ENCODE measurements around the gene FBXL20. TPM values are rescaled to one million over a fixed set of nuclear protein-coding genes. Genes with fewer than 3 reads are reported as not detected.

FBXL20 gene
- polyA plus RNA-seq, 1 donor = 8.8 TPM

GRCh38 chr17:39221572-39221971, 179.9 kb downstream of the FBXL20 start:
- Histone ChIP-seq H3K36me3 (ENCODE audit: control insufficient read depth, insufficient read depth, low read length) (no peaks in the 10 kb centered on the region), H3K27me3 (ENCODE audit: control insufficient read depth, insufficient read depth, low read length) (peaks cover 69% of the 10 kb centered on the region), H3K9me3 (ENCODE audit: control insufficient read depth, low read depth, low read length) (no peaks in the 10 kb centered on the region), H3K4me3 (ENCODE audit: low read length) (no peak overlapping the region), H3K4me1 (ENCODE audit: control insufficient read depth, insufficient read depth, low read length) (peaks cover 2% of the 10 kb centered on the region), H3K27ac (ENCODE audit: low read length) (no peak overlapping the region)
- no CpG with 5 or more reads among the region's 6 CpGs for WGBS (ENCODE audit: insufficient coverage, low lambda C conversion rate)
- DNase-seq = no peak

DNA sequence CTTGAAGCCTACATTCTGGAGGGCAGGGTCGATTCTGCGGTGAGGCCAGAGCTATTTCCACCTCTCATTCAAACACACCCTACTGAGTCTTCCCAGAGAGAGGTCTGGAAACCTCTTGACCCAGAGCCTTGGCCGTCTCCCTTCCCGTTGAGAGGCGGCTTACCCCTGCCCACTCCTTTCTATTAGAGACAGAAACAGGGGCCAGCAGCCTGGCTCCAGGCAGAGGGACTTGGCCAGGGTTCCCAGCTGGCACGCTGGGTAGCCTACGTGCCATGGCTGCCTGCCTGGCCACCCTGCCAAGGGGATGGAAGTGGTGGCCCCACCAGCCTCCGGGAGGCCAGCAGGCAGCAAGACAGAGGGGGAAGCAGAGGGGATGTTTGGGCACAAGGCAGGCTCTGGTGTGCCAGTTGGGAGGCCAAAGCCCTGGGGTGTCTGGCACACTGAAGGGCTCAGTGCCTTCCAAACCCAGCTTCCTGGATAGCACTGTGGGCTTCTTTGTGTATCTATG, 181.7 kb downstream of the FBXL20 start:
- H3K27ac ChIP-seq (ENCODE audit: low read length) = no peak overlapping the region
- H3K9me3 ChIP-seq (ENCODE audit: control insufficient read depth, low read depth, low read length) = no peaks in the 10 kb centered on the region
- H3K4me1 ChIP-seq (ENCODE audit: control insufficient read depth, insufficient read depth, low read length) = peaks cover under 1% of the 10 kb centered on the region
- DNase-seq = no peak
- H3K27me3 ChIP-seq (ENCODE audit: control insufficient read depth, insufficient read depth, low read length) = peaks cover 64% of the 10 kb centered on the region
- WGBS (ENCODE audit: insufficient coverage, low lambda C conversion rate) = no CpG with 5 or more reads among the region's 8 CpGs
- no peak overlapping the region for H3K4me3 ChIP-seq (ENCODE audit: low read length)
- H3K36me3 ChIP-seq (ENCODE audit: control insufficient read depth, insufficient read depth, low read length) = no peaks in the 10 kb centered on the region

- no CpG with 5 or more reads among the region's 8 CpGs for WGBS (ENCODE audit: insufficient coverage, low lambda C conversion rate)
- Histone ChIP-seq H3K4me1 (ENCODE audit: control insufficient read depth, insufficient read depth, low read length) (no peaks in the 10 kb centered on the region), H3K4me3 (ENCODE audit: low read length) (no peak overlapping the region), H3K9me3 (ENCODE audit: control insufficient read depth, low read depth, low read length) (no peaks in the 10 kb centered on the region), H3K27me3 (ENCODE audit: control insufficient read depth, insufficient read depth, low read length) (peaks cover 62% of the 10 kb centered on the region), H3K36me3 (ENCODE audit: control insufficient read depth, insufficient read depth, low read length) (no peaks in the 10 kb centered on the region), H3K27ac (ENCODE audit: low read length) (no peak overlapping the region)
- DNase-seq = no peak
These were observed 182.5 kb downstream of the FBXL20 start for GRCh38 chr17:39218906-39219305.

DNA sequence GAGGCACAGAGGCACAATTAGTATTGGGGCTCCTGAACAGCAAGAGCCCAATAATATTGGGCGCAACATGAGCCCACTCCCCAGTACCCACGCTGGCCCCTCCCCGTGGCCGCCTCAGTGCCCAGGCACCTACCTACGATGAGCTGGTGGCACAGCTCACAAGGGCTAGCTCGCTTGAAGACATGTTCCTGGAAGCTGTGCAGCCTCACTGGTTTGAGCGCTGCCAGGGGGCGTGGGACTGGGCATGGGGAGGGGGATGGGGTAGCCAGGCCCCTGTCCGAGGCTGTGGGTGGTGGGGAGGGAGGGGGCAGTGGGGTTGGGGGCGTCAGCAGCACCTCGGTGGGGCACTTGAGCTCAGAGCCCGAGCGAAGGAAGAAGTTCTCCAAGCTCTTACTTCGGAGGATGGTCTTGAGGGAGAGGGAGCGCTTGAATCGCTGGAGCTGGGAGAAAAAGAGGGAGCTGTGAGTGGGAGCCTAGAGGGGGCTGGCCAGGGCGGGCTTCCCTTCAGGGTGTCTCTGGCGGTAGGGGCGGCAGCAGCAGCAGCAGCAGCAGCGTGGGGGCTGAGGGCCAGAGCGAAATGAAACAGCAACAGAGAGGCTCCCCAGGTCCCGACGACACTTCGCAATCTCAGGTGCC, 183.6 kb downstream of the FBXL20 start:
- no peak for DNase-seq
- H3K27me3 ChIP-seq (ENCODE audit: control insufficient read depth, insufficient read depth, low read length) = peaks cover 55% of the 10 kb centered on the region
- no peaks in the 10 kb centered on the region for H3K4me1 ChIP-seq (ENCODE audit: control insufficient read depth, insufficient read depth, low read length)
- no peak overlapping the region for H3K4me3 ChIP-seq (ENCODE audit: low read length)
- no CpG with 5 or more reads among the region's 24 CpGs for WGBS (ENCODE audit: insufficient coverage, low lambda C conversion rate)
- no peaks in the 10 kb centered on the region for H3K9me3 ChIP-seq (ENCODE audit: control insufficient read depth, low read depth, low read length)
- no peak overlapping the region for H3K27ac ChIP-seq (ENCODE audit: low read length)
- H3K36me3 ChIP-seq (ENCODE audit: control insufficient read depth, insufficient read depth, low read length) = no peaks in the 10 kb centered on the region

DNA sequence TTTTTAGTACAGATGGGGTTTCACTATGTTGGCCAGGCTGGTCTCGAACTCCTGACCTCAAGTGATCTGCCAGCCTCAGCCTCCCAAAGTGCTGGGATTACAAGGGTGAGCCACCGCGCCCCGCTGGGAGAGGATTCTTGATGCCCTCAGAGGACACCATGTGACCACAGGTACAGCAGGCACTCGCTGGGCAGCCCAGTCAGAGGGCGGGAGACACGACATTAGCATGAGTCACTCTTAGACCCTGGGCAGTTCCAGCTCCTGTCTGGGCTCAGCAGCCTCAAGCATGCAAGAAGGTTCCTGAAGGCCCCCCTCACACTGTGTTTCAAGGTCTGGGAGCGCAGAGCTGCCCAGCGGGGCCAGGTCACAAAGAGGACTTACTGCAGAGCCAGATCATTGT, 187.6 kb downstream of the FBXL20 start:
- DNase-seq = no peak
- Histone ChIP-seq H3K9me3 (ENCODE audit: control insufficient read depth, low read depth, low read length) (peaks cover 3% of the 10 kb centered on the region), H3K4me3 (ENCODE audit: low read length) (no peak overlapping the region), H3K27ac (ENCODE audit: low read length) (no peak overlapping the region), H3K27me3 (ENCODE audit: control insufficient read depth, insufficient read depth, low read length) (peaks cover 64% of the 10 kb centered on the region), H3K4me1 (ENCODE audit: control insufficient read depth, insufficient read depth, low read length) (peaks cover 13% of the 10 kb centered on the region), H3K36me3 (ENCODE audit: control insufficient read depth, insufficient read depth, low read length) (no peaks in the 10 kb centered on the region)
- WGBS (ENCODE audit: insufficient coverage, low lambda C conversion rate) = no CpG with 5 or more reads among the region's 9 CpGs

DNA sequence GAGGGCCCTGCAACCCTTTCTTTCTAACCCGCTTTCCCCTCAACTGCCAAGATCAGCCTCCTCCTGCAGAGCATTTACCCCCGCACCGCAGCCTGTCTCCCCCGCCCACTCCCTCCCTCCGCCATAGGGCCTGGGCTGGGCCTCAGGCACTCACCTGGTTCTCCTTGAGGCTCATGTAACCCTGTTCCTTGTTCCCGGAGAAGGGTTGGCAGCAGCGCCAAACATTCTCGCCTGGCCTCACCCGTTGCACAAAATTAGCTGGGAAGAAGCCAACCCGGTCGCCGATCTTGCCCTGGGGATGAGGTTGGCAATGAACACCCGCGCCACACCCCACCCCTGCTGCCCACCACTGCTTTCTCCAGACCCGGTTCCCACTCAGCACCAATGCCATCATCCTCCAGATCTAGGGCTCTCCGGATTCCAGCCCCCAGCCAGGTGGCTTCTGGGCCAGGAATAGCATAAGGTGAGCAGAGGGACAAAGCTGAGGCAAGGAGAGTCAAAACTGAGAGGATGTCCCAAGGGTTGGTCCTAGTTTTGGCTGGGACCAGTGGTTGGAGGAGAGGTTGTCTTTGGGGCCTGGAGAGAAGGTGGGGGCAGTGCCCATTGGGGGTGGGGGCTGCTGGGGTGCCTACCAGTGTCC, 188.5 kb downstream of the FBXL20 start:
- Histone ChIP-seq H3K36me3 (ENCODE audit: control insufficient read depth, insufficient read depth, low read length) (no peaks in the 10 kb centered on the region), H3K4me1 (ENCODE audit: control insufficient read depth, insufficient read depth, low read length) (peaks cover 13% of the 10 kb centered on the region), H3K4me3 (ENCODE audit: low read length) (no peak overlapping the region), H3K9me3 (ENCODE audit: control insufficient read depth, low read depth, low read length) (peaks cover 3% of the 10 kb centered on the region), H3K27me3 (ENCODE audit: control insufficient read depth, insufficient read depth, low read length) (peaks cover 65% of the 10 kb centered on the region), H3K27ac (ENCODE audit: low read length) (no peak overlapping the region)
- WGBS (ENCODE audit: insufficient coverage, low lambda C conversion rate) = no CpG with 5 or more reads among the region's 16 CpGs
- DNase-seq = no peak

- Histone ChIP-seq H3K27ac (ENCODE audit: low read length) (no peak overlapping the region), H3K4me3 (ENCODE audit: low read length) (no peak overlapping the region), H3K36me3 (ENCODE audit: control insufficient read depth, insufficient read depth, low read length) (no peaks in the 10 kb centered on the region), H3K9me3 (ENCODE audit: control insufficient read depth, low read depth, low read length) (peaks cover 3% of the 10 kb centered on the region), H3K27me3 (ENCODE audit: control insufficient read depth, insufficient read depth, low read length) (peaks cover 60% of the 10 kb centered on the region), H3K4me1 (ENCODE audit: control insufficient read depth, insufficient read depth, low read length) (peaks cover 13% of the 10 kb centered on the region)
- WGBS (ENCODE audit: insufficient coverage, low lambda C conversion rate) = no CpG with 5 or more reads among the region's 11 CpGs
- DNase-seq = no peak
These were observed 189.1 kb downstream of the FBXL20 start for GRCh38 chr17:39212195-39212810.

GRCh38 chr17:39210093-39210434, 191.4 kb downstream of the FBXL20 start:
- no peak for DNase-seq
- Histone ChIP-seq H3K4me3 (ENCODE audit: low read length) (peak overlapping the region; percentile 16), H3K27me3 (ENCODE audit: control insufficient read depth, insufficient read depth, low read length) (peaks cover 44% of the 10 kb centered on the region)

DNA sequence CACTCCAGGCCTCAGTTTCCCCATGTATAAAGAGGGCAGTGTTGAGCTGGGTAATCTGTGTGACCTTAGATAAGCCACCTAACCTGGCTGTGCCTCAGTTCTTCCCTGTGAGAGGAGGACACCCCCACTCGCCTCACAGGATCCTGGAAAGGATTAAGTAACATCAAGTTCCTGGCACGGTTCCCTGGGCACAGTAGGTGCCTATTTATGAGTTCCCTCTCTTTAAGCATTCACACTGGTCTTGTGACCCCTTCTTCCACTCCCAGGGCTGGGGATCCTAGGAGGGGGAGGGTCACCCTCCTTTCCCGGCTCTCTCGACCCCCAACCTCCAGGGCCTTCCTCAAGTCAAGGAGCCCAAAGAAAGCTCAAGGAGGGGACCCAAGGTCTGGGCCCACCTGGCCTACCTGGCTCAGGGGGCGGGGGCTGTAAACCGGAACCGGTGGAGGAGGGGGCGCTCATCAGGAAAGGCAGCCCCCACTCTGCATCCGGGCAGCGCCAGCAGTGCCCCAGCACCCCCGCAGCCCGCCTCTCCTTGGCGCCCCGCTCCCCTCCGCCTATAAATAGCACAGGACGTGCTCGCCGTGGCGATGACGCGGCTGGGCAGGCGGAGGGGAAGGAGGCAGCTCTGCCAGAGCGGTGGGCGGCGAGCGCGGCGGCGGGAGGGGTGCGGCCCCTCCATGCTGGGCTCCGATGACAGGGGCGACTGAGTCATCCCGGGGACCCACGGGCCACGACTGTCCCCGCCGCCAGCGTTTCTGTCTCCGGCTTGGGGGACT, 191.9 kb downstream of the FBXL20 start:
- peak; percentile 51 to 62 for DNase-seq
- no CpG with 5 or more reads among the region's 39 CpGs for WGBS (ENCODE audit: insufficient coverage, low lambda C conversion rate)
- Histone ChIP-seq H3K4me3 (ENCODE audit: low read length) (peak overlapping the region; percentile 16), H3K27ac (ENCODE audit: low read length) (no peak overlapping the region), H3K27me3 (ENCODE audit: control insufficient read depth, insufficient read depth, low read length) (peaks cover 39% of the 10 kb centered on the region), H3K9me3 (ENCODE audit: control insufficient read depth, low read depth, low read length) (peaks cover 3% of the 10 kb centered on the region), H3K4me1 (ENCODE audit: control insufficient read depth, insufficient read depth, low read length) (peaks cover 13% of the 10 kb centered on the region), H3K36me3 (ENCODE audit: control insufficient read depth, insufficient read depth, low read length) (peaks cover 8% of the 10 kb centered on the region)

More at GRCh38 chr17:39210093-39210434, 191.4 kb downstream of the FBXL20 start:
- H3K36me3 ChIP-seq (ENCODE audit: control insufficient read depth, insufficient read depth, low read length) = peaks cover 2% of the 10 kb centered on the region
- no peak overlapping the region for H3K27ac ChIP-seq (ENCODE audit: low read length)
- peaks cover 3% of the 10 kb centered on the region for H3K9me3 ChIP-seq (ENCODE audit: control insufficient read depth, low read depth, low read length)
- peaks cover 13% of the 10 kb centered on the region for H3K4me1 ChIP-seq (ENCODE audit: control insufficient read depth, insufficient read depth, low read length)
- WGBS (ENCODE audit: insufficient coverage, low lambda C conversion rate) = no CpG with 5 or more reads among the region's 22 CpGs

GRCh38 chr17:39208893-39209292, 192.5 kb downstream of the FBXL20 start:
- Histone ChIP-seq H3K27me3 (ENCODE audit: control insufficient read depth, insufficient read depth, low read length) (peaks cover 35% of the 10 kb centered on the region), H3K36me3 (ENCODE audit: control insufficient read depth, insufficient read depth, low read length) (peaks cover 14% of the 10 kb centered on the region), H3K27ac (ENCODE audit: low read length) (no peak overlapping the region), H3K4me3 (ENCODE audit: low read length) (no peak overlapping the region), H3K9me3 (ENCODE audit: control insufficient read depth, low read depth, low read length) (peaks cover 3% of the 10 kb centered on the region), H3K4me1 (ENCODE audit: control insufficient read depth, insufficient read depth, low read length) (peaks cover 13% of the 10 kb centered on the region)
- 60% methylated on average over 1 of the region's 8 CpGs for WGBS (ENCODE audit: insufficient coverage, low lambda C conversion rate)
- no peak for DNase-seq
